Renal pelvis (tissue), 4 donors: ENCODE data around the gene SAP30. TPM values are rescaled to one million over a fixed set of nuclear protein-coding genes. Genes with fewer than 3 reads are reported as not detected.

Experiments used
- DNase-seq: peaks from one replicate; pipeline ENCODE4 v3.0.0-alpha.2; 2013
- polyA plus RNA-seq, 3 donors: library from polyadenylated mRNA; unstranded; fragments of 120-200 nt; gene quantifications; one replicate each; pipeline ENCODE4 v1.2.1, GENCODE V29; 2013; ENCODE audit not compliant: insufficient read length in 3 of 3

SAP30 gene
- polyA plus RNA-seq, 3 donors, result 10.2 to 14.8 (median 13.4) TPM

DNA sequence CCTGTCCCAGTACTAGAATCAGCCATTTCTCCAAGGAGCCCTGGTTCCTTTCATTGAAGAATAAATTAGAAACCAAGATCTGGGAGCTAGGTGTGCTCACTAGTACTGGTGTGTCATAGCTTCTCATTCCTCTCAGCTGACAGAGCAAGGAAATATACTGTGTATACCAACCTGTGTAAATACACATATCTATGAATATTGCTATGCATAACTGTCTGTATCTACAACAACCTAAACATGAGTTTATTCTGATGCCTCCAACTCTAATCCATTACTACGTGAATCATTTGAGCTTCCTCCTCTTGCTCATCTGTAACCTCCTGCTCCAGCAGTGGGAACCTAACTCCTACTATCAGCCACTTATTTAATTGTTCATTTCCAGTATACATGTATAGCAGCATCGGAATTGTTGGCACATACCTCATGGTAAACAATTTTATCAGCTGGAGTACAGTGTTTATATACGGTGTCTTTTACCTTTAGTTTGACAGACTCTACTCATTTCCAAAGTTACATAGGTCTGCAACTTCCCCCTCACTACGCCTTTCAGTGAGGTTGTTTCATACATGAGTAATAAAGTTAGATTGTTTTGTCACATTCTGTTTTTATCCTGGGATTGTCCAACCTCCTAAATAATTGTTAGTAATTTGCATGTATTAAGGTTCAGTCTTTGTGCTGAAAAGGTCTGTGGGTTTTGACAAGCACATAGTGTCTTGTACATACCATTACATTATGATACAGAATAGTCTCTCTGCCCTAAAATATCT lies 35.3 kb downstream of the SAP30 start:
- no peak for DNase-seq

- DNase-seq, result peak; percentile 4
These were observed 39.3 kb downstream of the SAP30 start for GRCh38 chr4:173410079-173410478.

DNA sequence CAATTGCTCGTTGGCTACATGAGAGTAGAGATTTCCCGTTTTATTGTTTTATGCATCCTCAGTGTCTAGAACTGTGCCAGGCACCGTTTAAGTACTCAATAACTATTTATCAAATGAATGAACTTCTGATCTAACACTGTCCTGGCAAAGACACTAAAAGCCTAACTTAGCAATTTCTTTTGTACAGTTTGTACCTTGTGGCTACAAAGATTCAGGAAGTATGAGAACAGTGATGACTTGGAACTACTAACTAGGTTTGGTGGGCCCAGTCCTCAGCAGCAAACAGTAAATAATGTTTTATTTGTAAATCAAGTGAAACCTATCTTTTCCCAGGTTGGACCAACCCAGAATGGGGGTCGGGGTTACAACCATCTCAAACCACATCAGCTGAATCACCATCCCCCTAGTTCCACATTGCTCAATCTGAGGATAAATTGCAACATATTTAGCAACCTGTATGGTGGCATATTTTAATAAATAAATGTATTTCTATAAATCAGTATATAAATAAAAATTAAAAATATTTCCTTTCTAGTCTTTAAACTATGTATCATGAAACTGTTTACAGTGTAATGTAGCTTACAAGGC lies 40.4 kb downstream of the SAP30 start:
- no peak for DNase-seq

DNA sequence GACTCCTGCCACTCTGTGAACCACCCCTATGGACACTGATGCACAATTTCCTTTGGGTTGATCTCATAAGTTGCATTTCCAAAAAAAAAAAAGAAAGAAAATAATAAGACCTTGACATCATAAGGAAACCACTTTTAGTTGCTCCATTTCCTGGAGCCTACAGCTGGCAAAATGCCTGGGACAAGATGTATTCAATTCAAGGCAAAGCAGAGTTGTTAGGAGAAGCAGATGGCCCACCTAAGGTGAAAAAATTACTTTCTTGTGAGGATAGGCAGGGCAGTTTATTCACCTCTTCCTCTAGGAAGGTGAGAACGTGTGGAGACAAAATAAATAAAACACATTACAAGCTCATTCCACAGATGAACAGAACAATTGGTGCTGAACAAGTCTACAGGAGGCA lies 42.3 kb downstream of the SAP30 start:
- no peak for DNase-seq

DNA sequence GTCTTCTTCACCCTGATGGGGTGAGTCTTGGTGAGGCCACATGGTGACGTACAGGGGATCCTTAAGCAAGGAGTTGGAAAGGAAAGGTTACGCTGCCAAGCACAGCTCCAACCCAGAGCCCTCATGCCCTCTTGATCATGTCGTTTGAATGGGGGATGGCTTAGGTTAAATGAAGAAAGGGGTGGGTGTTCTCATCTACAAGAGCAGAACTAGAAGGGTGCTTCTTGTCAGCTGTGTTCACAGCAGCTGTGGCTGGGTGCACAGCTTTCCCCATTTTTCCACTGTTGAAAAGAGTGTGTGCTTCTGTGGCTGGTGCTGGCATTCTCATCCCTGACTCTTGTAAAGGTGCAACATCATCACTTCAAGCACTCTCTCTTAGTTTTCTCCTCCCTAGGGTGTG lies 43.7 kb downstream of the SAP30 start:
- no peak for DNase-seq

GRCh38 chr4:173415092-173415491 lies 44.3 kb downstream of the SAP30 start:
- DNase-seq, result no peak

DNA sequence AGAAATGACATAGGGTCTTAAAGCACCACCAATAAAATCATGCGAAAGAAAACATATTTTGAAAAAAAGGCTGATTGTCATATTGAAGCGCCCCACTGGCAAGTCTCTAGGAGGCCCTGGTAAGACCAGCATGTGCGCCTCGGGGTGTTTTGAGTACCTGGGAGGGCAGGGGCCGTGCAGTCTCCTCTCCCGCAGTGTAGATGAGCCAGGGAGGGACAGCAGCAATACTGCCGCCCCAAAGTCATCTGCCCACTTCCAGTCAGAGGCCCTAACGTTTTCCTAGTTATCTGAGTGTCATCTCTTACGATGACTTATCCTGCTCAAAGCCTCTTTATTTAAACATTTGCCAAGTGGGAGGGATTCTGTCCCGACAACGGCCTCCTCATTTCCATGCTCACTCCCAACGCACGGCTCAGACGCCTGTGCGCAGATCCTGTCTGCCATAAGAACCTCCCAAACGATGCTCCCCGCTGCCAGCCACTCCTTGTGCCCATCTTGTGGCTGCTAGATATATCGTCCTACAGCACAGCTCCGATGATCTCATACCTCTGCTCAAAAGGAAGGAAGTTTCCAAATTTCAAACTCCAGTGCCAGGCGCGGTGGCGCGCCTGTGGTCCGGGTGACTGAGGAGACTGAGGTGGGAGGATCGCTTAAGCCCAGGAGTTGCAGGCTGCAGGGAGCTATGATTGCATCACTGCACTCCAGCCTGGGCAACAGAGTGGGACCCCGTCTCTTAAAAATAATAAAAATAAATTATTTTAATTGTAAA lies 45.3 kb downstream of the SAP30 start:
- no peak for DNase-seq

DNA sequence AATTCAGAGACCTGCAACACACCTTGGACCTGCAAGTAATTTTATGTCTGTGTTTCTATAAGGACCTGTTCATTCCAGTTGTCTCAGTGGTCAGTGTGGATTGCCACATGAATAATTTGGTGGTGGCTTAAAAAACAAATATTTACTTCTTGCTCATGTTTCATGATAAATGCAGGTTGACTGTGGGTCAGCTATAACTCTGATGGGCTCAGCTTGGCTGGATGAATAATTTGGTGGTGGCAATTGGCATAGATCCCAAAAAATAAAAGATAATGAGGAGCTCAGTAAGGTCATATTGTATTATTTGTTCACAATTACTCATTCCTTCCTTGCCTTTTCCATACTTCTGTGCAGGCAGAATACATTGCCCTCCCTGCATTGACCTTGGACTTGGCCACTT lies 47.1 kb downstream of the SAP30 start:
- DNase-seq, result no peak

GRCh38 chr4:173418639-173419038 lies 47.9 kb downstream of the SAP30 start:
- no peak for DNase-seq

DNA sequence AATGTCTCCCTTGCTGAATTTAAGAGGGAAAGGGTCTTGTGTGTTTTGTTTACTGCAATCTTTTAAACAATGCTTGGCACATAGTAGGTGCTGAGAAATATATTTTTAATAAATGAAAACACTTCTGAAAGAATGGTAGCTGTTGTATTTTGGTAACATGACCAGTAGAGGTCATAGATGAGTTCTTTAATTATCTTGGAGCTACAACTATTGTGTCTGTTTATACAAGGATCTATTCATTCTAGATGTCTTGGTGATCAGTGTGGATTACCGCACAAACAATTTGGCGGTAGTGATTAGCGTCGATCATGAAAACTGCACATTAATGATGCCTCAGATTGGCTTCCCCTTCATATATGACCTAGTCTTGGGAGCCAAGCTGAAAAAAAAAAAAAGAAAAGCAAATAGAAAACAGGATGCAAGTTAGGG lies 49.6 kb downstream of the SAP30 start:
- DNase-seq, result no peak

DNA sequence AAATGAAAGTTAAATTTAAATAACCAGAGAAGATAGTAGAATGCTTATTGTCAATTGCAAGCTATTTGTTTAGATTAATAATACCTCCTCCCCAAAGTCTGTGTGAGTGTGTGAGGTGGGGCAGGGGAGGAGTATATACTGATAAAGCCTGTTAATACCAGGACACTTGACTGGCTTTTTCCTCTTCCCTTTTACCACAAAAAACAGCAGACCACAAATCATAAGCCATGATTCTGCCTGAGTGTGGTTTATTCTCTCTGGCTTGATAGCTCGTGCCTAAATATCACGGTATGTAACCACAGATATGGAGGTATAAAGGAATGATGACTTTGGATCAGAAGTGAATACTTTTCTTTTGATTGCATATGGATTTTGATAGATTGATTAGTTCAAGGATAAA lies 50.0 kb downstream of the SAP30 start:
- DNase-seq, result no peak

DNA sequence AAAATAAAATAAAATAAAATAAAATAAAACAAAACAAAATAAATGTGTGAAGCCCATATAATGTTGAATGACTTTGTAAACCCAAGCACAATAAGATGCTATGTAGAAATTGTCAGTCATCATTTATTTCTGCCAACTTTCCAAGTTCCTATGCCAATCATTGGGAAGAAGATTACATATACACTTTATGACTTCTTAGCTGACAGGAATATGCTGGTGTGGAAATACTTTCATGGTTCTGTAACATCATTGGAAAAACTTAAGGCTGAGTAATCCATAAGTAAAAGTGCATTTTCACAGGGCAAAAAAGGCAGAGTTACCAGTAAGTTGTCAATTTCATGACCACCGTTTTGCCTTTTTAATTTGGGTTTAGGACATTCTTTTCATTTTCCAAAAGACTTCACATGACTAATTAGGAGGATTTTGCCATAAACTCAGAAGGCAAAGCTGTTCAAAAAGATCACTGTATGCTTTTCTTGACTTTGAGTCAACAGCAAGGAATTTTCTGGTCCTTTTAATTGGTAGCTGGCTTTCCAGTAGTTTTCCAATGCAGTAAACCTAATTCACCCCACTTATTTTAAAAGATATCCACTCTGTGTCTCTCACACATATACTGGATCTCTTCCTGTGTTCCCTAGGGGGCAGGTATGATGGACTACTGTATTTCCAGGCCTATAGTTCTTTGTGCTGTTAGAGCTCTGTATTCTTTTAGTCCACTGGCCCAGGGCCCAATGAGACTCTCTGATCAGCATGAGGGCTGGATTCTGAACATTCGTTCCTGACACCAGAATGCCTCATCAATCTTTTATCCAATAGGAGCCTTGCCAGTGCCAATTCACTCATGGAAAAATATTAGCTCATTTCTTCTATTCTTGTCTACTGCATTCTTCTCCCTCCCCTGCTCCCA lies 54.4 kb downstream of the SAP30 start:
- DNase-seq, result no peak

- no peak for DNase-seq
These were observed 55.3 kb downstream of the SAP30 start for GRCh38 chr4:173426064-173426463.

Other genes starting within 250 kb of the SAP30 start
- 10 to 100 TPM; 30.8 to 40.0 (median 37.9) TPM for gene GALNT7, start 202.1 kb upstream of the SAP30 start, polyA plus RNA-seq
- gene HMGB2, start 36.6 kb upstream of the SAP30 start, polyA plus RNA-seq, result 100 to 1,000 TPM; 334 to 408 (median 340) TPM
- gene SCRG1, start 28.2 kb downstream of the SAP30 start, polyA plus RNA-seq, result under 1 TPM; 0.30 to 0.53 (median 0.39) TPM
- not detected for gene HAND2, start 159.3 kb downstream of the SAP30 start, polyA plus RNA-seq